GM13976 (cell line): ENCODE data around the gene RTEL1.

Experiments
- DNase-seq: peaks from one replicate; pipeline ENCODE4 v3.0.0; 2012; ENCODE audit warnings: low spot score
- CTCF ChIP-seq: IDR thresholded peaks from 2 replicates; pipeline ENCODE4 v1.5.1; 2012; ENCODE audit warnings: borderline replicate concordance, mild to moderate bottlenecking; ENCODE audit not compliant: insufficient read depth; ENCODE audit errors: extremely low read depth, missing control alignments, control extremely low read depth
- in situ Hi-C: fragments of 300-500 bp; cut with MboI; formaldehyde crosslinking; loops from one replicate; pipeline ENCODE4 v1.12.0; 2022; ENCODE audit warnings: low sequenced_read_pairs, mixed read lengths, inconsistent platforms; ENCODE audit not compliant: unreplicated experiment

Gene RTEL1

GRCh38 chr20:63652192-63652980 lies 5.7 kb upstream of the RTEL1 start:
- TF ChIP-seq CTCF, result no peak
- no peak for DNase-seq
- in situ Hi-C loops, result no loop called here

- DNase-seq, result peak; percentile 90
- no peak for TF ChIP-seq CTCF
- in situ Hi-C loops, result no loop called here
These were observed 4.8 kb upstream of the RTEL1 start, which contains the start of gene STMN3 for GRCh38 chr20:63653041-63653973. TSS of gene STMN3 (minus strand) at chr20:63653424. CDS start at chr20:63653345, 79 bp downstream.

GRCh38 chr20:63653974-63654668 lies 4.0 kb upstream of the RTEL1 start:
- TF ChIP-seq CTCF, result no peak
- DNase-seq, result no peak
- in situ Hi-C loops, result no loop called here

- no peak for DNase-seq
- in situ Hi-C loops, result no loop called here
These were observed 2.9 kb upstream of the RTEL1 start for GRCh38 chr20:63655249-63655648.

GRCh38 chr20:63656451-63656850 lies 1.7 kb upstream of the RTEL1 start:
- TF ChIP-seq CTCF, result no peak
- no peak for DNase-seq
- in situ Hi-C loops, result no loop called here

More at GRCh38 chr20:63655249-63655648, 2.9 kb upstream of the RTEL1 start:
- TF ChIP-seq CTCF, result no peak
